SH-SY5Y (cell line): ENCODE data around the gene TRIM47.

Experiments
- GATA2 ChIP-seq: IDR thresholded peaks from 2 replicates; pipeline ENCODE4 v1.6.1; 2011; ENCODE audit warnings: mild to moderate bottlenecking, low read depth, low read length
- GATA3 ChIP-seq: IDR thresholded peaks from 2 replicates; pipeline ENCODE4 v1.6.1; 2011; ENCODE audit warnings: low read depth, mild to moderate bottlenecking, low read length, moderate library complexity

DNA sequence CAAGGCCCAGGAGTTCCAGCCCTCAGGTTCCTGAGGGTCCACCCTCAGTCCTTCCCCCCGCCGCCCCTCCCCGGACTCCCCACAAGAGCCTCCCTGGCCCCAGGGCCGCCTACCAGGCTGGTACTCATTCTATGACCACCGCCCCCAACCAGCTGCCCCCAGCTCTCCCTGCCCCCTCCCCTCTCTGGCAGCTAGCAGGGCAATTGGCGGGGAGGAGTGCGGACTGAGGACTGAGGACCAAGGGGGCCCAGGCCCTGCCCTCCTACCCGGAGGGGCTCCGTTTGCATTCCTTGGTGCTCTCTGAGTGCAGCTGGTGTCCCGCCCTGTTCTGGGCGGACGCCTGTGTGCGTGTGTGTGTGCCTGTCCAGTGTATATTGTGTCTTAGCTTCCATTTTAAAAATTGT, 53.2 kb downstream of the TRIM47 start:
- TF ChIP-seq GATA3, result no peak
- no peak for TF ChIP-seq GATA2
